Common myeloid progenitor, CD34-positive (primary cell): ENCODE data around the gene MSANTD4.

Experiments
- CTCF ChIA-PET: fragments of 350-600 bp; sonication (Branson Sonifier 250); formaldehyde crosslinking; loops from one replicate; lab custom pipeline; 2021; ENCODE audit warnings: antibody characterized with exemption; lab: Charles Lee
- POLR2A ChIA-PET: fragments of 350-600 bp; sonication (Branson Sonifier 250); formaldehyde crosslinking; loops from one replicate; lab custom pipeline; 2021; ENCODE audit warnings: antibody characterized with exemption; lab: Charles Lee
- DNase-seq, 3 donors: peaks; one replicate each; pipeline versions ENCODE4 v3.0.0 to v3.0.0-alpha.2; 2013
- H3K27ac ChIP-seq, 2 experiments: 1 replicate in 1 of 2; 2 replicates in 1 of 2; pipeline ENCODE4 v1.7.0; 2013; ENCODE audit warnings: inconsistent platforms in 2 of 2, low read length in 2 of 2, mild to moderate bottlenecking in 2 of 2, low read depth in 1 of 2, moderate library complexity in 1 of 2; ENCODE audit not compliant: severe bottlenecking in 2 of 2, insufficient read depth in 1 of 2, poor library complexity in 1 of 2
- H3K27me3 ChIP-seq, 5 experiments: replicated peaks in 2 of 5; 1 replicate in 3 of 5; 2 replicates in 2 of 5; pipeline versions ENCODE4 v1.6.1 to v1.7.0; 2013; ENCODE audit warnings: low read length in 4 of 5, mild to moderate bottlenecking in 2 of 5, moderate library complexity in 2 of 5, inconsistent platforms in 1 of 5; ENCODE audit not compliant: insufficient read depth in 5 of 5, control insufficient read depth in 4 of 5
- H3K36me3 ChIP-seq, 4 experiments: 1 replicate in 2 of 4; 2 replicates in 2 of 4; pipeline versions ENCODE4 v1.6.1 to v1.7.0; 2013; ENCODE audit warnings: low read length in 3 of 4, control low read depth in 1 of 4, mild to moderate bottlenecking in 1 of 4; ENCODE audit not compliant: control insufficient read depth in 4 of 4, insufficient read depth in 4 of 4
- H3K4me1 ChIP-seq, 4 experiments: 1 replicate in 3 of 4; 2 replicates in 1 of 4; pipeline versions ENCODE4 v1.6.1 to v1.7.1; 2013; ENCODE audit warnings: low read length in 3 of 4, mild to moderate bottlenecking in 3 of 4, control low read depth in 1 of 4, inconsistent platforms in 1 of 4, moderate library complexity in 1 of 4; ENCODE audit not compliant: control insufficient read depth in 4 of 4, insufficient read depth in 4 of 4; ENCODE audit errors: control extremely low read depth in 1 of 4
- H3K4me3 ChIP-seq, 7 experiments: 1 replicate in 4 of 7; 2 replicates in 3 of 7; pipeline versions ENCODE4 v1.5.1 to v1.7.0; 2013; ENCODE audit warnings: mild to moderate bottlenecking in 7 of 7, low read length in 6 of 7, moderate library complexity in 6 of 7, inconsistent platforms in 2 of 7, low read depth in 2 of 7, control low read depth in 1 of 7; ENCODE audit not compliant: insufficient read depth in 4 of 7, control insufficient read depth in 1 of 7; ENCODE audit errors: extremely low read depth in 1 of 7
- H3K9me3 ChIP-seq, 5 experiments: 1 replicate in 4 of 5; 2 replicates in 1 of 5; pipeline versions ENCODE4 v1.6.1 to v1.7.1; 2013; ENCODE audit warnings: low read length in 4 of 5, mild to moderate bottlenecking in 2 of 5, inconsistent platforms in 1 of 5, low read depth in 1 of 5, moderate library complexity in 1 of 5; ENCODE audit not compliant: control insufficient read depth in 4 of 5, insufficient read depth in 2 of 5; ENCODE audit errors: control extremely low read depth in 1 of 5
- WGBS: methylation state at CpG from one replicate; pipeline ENCODE4 v1.1.5; 2013; ENCODE audit not compliant: insufficient coverage; 5-methylcytosine and 5-hydroxymethylcytosine counted together

The MSANTD4 gene

GRCh38 chr11:106031202-106031810 is 9.3 kb upstream of the MSANTD4 start:
- Histone ChIP-seq H3K9me3 (no peaks in the 10 kb centered on the region), H3K36me3 (no peaks in the 10 kb centered on the region), H3K4me3 (no peak overlapping the region), H3K4me1 (no peaks in the 10 kb centered on the region), H3K27me3 (no peaks in the 10 kb centered on the region), H3K27ac (no peak overlapping the region)
- DNase-seq, result peak in 1 of 3 donors; percentile 2
- ChIA-PET POLR2A (no interaction called here), CTCF (no interaction called here)
- WGBS, result 50% methylated on average over 1 of the region's 2 CpGs

GRCh38 chr11:106030609-106031008 is 8.6 kb upstream of the MSANTD4 start:
- H3K27ac ChIP-seq, result no peak overlapping the region
- ChIA-PET CTCF (interaction anchor here (1.0 kb wide), 1 partner anchor 20 kb away, joined by 3 read pairs; no protein-coding TSS in a partner anchor), POLR2A (no interaction called here)
- WGBS, result no CpG with 5 or more reads among the region's 4 CpGs
- H3K27me3 ChIP-seq, result no peaks in the 10 kb centered on the region
- no peaks in the 10 kb centered on the region for H3K36me3 ChIP-seq
- H3K9me3 ChIP-seq, result peaks cover 0 to 2% (median 0%) of the 10 kb centered on the region in 5 experiments
- no peaks in the 10 kb centered on the region for H3K4me1 ChIP-seq
- peak in 1 of 3 donors; percentile 6 for DNase-seq
- no peak overlapping the region for H3K4me3 ChIP-seq

- peaks cover 0 to 2% (median 0%) of the 10 kb centered on the region in 5 experiments for H3K9me3 ChIP-seq
- no peaks in the 10 kb centered on the region for H3K27me3 ChIP-seq
- H3K36me3 ChIP-seq, result peaks cover 0 to 7% (median 4%) of the 10 kb centered on the region in 4 experiments
- H3K27ac ChIP-seq, result peak overlapping the region in 1 of 2 experiments; percentile 60
- CTCF ChIA-PET, result interaction anchor here (1.6 kb wide), 1 partner anchor 54 kb away, joined by 4 read pairs; the partner anchor contains the start of genes AASDHPPT and KBTBD3
- POLR2A ChIA-PET, result interaction anchor here (0.6 to 0.7 kb wide), 2 partner anchors 10 to 13 kb away, joined by 4 to 5 read pairs; no protein-coding TSS in a partner anchor
- no peak for DNase-seq
- peaks cover 4 to 24% (median 13%) of the 10 kb centered on the region in 4 experiments for H3K4me1 ChIP-seq
- H3K4me3 ChIP-seq, result peak overlapping the region; percentile 71 to 96 (median 91)
- WGBS, result 95% methylated on average over 7 of the region's 7 CpGs
Observed at GRCh38 chr11:106022795-106023275, 795 bp upstream of the MSANTD4 start.

- H3K27ac ChIP-seq, result peak overlapping the region; percentile 41 to 74
- ChIA-PET POLR2A (no interaction called here), CTCF (no interaction called here)
- 21% methylated on average over 14 of the region's 18 CpGs for WGBS
- H3K4me3 ChIP-seq, result peak overlapping the region; percentile 72 to 98 (median 93)
- H3K4me1 ChIP-seq, result peaks cover 4 to 24% (median 13%) of the 10 kb centered on the region in 4 experiments
- peaks cover 0 to 10% (median 4%) of the 10 kb centered on the region in 4 experiments for H3K36me3 ChIP-seq
- peak in 2 of 3 donors; percentile 4 to 8 for DNase-seq
- peaks cover 0 to 2% (median 0%) of the 10 kb centered on the region in 5 experiments for H3K9me3 ChIP-seq
- H3K27me3 ChIP-seq, result no peaks in the 10 kb centered on the region
Observed at GRCh38 chr11:106021181-106021966, 666 bp downstream of the MSANTD4 start.

- DNase-seq, result no peak
- Histone ChIP-seq H3K4me1 (peaks cover 4 to 21% (median 13%) of the 10 kb centered on the region in 4 experiments), H3K9me3 (no peaks in the 10 kb centered on the region), H3K27ac (no peak overlapping the region), H3K27me3 (no peaks in the 10 kb centered on the region), H3K4me3 (no peak overlapping the region), H3K36me3 (peaks cover 0 to 13% (median 10%) of the 10 kb centered on the region in 4 experiments)
- ChIA-PET CTCF (no interaction called here), POLR2A (no interaction called here)
- WGBS, result 100% methylated on average over 1 of the region's 2 CpGs
Observed at GRCh38 chr11:106017093-106017492, 4.9 kb downstream of the MSANTD4 start.

GRCh38 chr11:106015066-106015465 is 7.0 kb downstream of the MSANTD4 start:
- H3K4me3 ChIP-seq, result no peak overlapping the region
- H3K27me3 ChIP-seq, result no peaks in the 10 kb centered on the region
- peaks cover 0 to 7% (median 2%) of the 10 kb centered on the region in 5 experiments for H3K9me3 ChIP-seq
- no peak overlapping the region for H3K27ac ChIP-seq
- no peak for DNase-seq
- peaks cover 0 to 10% (median under 1%) of the 10 kb centered on the region in 4 experiments for H3K4me1 ChIP-seq
- H3K36me3 ChIP-seq, result peaks cover 6 to 27% (median 22%) of the 10 kb centered on the region in 4 experiments
- ChIA-PET POLR2A (no interaction called here), CTCF (interaction anchor here (0.8 kb wide), 1 partner anchor 13 kb away, joined by 4 read pairs; no protein-coding TSS in a partner anchor)
- no CpG with 5 or more reads among the region's 2 CpGs for WGBS
